ENCODE data around the gene TRPC6. TPM values are rescaled to one million over a fixed set of nuclear protein-coding genes. Genes with fewer than 3 reads are reported as not detected.
A peak's percentile ranks its signal among the peaks of the same experiment; 100 is the strongest.

Gene TRPC6
- total RNA-seq, 1 donor from 2014 or later: 5.6 TPM

- intact Hi-C loops (cut with DNase I): no loop called here
- H3K4me1 ChIP-seq: no peaks in the 10 kb centered on the region
- no peaks in the 10 kb centered on the region for H3K27me3 ChIP-seq
- H3K9me3 ChIP-seq: no peaks in the 10 kb centered on the region
- DNase-seq (ENCODE audit: extremely low spot score in 2 of 2): no peak
- H3K4me3 ChIP-seq: no peak overlapping the region
- H3K27ac ChIP-seq: no peak overlapping the region
- H3K36me3 ChIP-seq: no peaks in the 10 kb centered on the region
- TF ChIP-seq POLR2A (IDR thresholded peaks at IDR 0.05) (no peak), POLR2AphosphoS5 (IDR thresholded peaks at IDR 0.05; ENCODE audit: insufficient read depth in 1 of 2, low read depth in 1 of 2) (no peak)
- TF ChIP-seq, protein P1, sequence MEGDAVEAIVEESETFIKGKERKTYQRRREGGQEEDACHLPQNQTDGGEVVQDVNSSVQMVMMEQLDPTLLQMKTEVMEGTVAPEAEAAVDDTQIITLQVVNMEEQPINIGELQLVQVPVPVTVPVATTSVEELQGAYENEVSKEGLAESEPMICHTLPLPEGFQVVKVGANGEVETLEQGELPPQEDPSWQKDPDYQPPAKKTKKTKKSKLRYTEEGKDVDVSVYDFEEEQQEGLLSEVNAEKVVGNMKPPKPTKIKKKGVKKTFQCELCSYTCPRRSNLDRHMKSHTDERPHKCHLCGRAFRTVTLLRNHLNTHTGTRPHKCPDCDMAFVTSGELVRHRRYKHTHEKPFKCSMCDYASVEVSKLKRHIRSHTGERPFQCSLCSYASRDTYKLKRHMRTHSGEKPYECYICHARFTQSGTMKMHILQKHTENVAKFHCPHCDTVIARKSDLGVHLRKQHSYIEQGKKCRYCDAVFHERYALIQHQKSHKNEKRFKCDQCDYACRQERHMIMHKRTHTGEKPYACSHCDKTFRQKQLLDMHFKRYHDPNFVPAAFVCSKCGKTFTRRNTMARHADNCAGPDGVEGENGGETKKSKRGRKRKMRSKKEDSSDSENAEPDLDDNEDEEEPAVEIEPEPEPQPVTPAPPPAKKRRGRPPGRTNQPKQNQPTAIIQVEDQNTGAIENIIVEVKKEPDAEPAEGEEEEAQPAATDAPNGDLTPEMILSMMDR (IDR thresholded peaks at IDR 0.05): no peak
These were observed 17.1 kb upstream of the TRPC6 start for GRCh38 chr11:101600924-101601323.

DNA sequence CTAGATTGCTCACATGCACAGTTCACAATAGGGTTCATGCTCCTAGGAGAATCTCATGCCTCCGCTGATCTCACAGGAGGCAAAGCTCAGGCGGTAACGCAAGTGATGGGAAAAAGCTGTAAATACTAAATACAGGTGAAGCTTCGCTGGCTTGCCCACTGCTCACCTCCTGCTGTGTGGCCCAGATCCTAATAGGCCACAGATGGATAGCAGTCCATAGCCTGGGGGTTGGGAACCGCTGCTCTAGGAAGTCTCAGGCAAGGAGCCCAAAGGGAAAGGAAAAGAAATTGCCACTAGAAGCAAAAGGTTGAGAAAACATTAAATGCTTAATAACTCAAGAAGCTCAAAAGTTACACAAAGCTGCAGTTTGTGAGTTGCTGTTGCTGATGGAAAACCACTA, 3.2 kb upstream of the TRPC6 start:
- DNase-seq (ENCODE audit: extremely low spot score in 2 of 2): no peak
- Histone ChIP-seq H3K27ac (no peak overlapping the region), H3K4me3 (no peak overlapping the region), H3K36me3 (no peaks in the 10 kb centered on the region), H3K9me3 (no peaks in the 10 kb centered on the region), H3K27me3 (no peaks in the 10 kb centered on the region), H3K4me1 (no peaks in the 10 kb centered on the region)
- TF ChIP-seq, protein P1 (IDR thresholded peaks at IDR 0.05): no peak
- TF ChIP-seq POLR2AphosphoS5 (IDR thresholded peaks at IDR 0.05; ENCODE audit: insufficient read depth in 1 of 2, low read depth in 1 of 2) (no peak), POLR2A (IDR thresholded peaks at IDR 0.05) (no peak)
- intact Hi-C loops (cut with DNase I): no loop called here

DNA sequence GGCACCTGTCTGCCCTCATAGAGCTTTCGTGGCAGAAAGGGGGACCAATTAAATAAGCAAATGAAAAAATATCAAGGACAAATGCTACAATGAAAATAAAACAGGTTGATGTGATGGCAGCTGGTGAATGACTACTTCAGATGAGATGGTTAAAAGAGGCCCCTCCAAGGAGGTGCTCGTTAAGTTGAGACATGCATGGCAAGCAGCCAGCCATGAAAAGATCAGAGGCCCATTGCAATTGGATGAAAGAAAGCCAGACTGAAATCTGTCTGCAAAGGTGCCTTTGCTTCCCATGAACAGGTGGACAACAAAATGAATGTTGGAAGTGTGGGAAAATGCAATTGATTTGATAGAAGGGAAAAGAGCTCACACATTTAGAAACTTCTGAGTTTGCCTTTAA, 848 bp upstream of the TRPC6 start:
- H3K27ac ChIP-seq: peak overlapping the region; percentile 92
- intact Hi-C loops (cut with DNase I): no loop called here
- peaks cover 9% of the 10 kb centered on the region for H3K4me1 ChIP-seq
- no peaks in the 10 kb centered on the region for H3K9me3 ChIP-seq
- TF ChIP-seq POLR2A (IDR thresholded peaks at IDR 0.05) (no peak), POLR2AphosphoS5 (IDR thresholded peaks at IDR 0.05; ENCODE audit: insufficient read depth in 1 of 2, low read depth in 1 of 2) (no peak)
- TF ChIP-seq, protein P1 (IDR thresholded peaks at IDR 0.05): no peak
- no peak overlapping the region for H3K4me3 ChIP-seq
- H3K27me3 ChIP-seq: no peaks in the 10 kb centered on the region
- no peak for DNase-seq (ENCODE audit: extremely low spot score in 2 of 2)
- H3K36me3 ChIP-seq: no peaks in the 10 kb centered on the region

DNA sequence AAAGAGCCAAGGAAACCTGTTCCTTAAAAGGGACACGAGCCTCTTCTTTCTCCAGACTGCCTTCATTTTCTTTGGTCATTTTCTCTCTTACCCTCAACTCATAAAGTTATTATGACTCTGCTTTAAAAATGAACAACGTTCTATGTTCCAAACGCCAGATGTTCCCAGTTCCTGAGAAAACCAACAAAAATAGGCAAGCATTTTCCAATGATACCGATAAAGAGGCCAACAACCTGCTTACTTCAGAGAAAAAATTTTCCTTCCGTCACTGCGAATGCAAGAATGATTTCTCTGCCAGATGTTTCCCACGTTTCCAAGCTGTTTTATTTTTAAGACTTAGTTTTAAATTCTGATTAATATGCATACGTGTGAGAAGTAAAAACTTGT, 315 bp upstream of the TRPC6 start:
- TF ChIP-seq, protein P1 (IDR thresholded peaks at IDR 0.05): no peak
- no peak for TF ChIP-seq POLR2A (IDR thresholded peaks at IDR 0.05)
- no peak for TF ChIP-seq POLR2AphosphoS5 (IDR thresholded peaks at IDR 0.05; ENCODE audit: insufficient read depth in 1 of 2, low read depth in 1 of 2)
- H3K4me3 ChIP-seq: peak overlapping the region; percentile 63 to 82
- no peaks in the 10 kb centered on the region for H3K36me3 ChIP-seq
- peak overlapping the region; percentile 92 for H3K27ac ChIP-seq
- no peaks in the 10 kb centered on the region for H3K9me3 ChIP-seq
- intact Hi-C loops (cut with DNase I): no loop called here
- DNase-seq (ENCODE audit: extremely low spot score in 2 of 2): no peak
- H3K4me1 ChIP-seq: peaks cover 9% of the 10 kb centered on the region
- no peaks in the 10 kb centered on the region for H3K27me3 ChIP-seq

GRCh38 chr11:101582989-101583250, 887 bp downstream of the TRPC6 start:
- no peak for DNase-seq (ENCODE audit: extremely low spot score in 2 of 2)
- TF ChIP-seq, protein P1 (IDR thresholded peaks at IDR 0.05): no peak
- no peak for TF ChIP-seq POLR2A (IDR thresholded peaks at IDR 0.05)
- TF ChIP-seq POLR2AphosphoS5 (IDR thresholded peaks at IDR 0.05; ENCODE audit: insufficient read depth in 1 of 2, low read depth in 1 of 2): no peak
- H3K27ac ChIP-seq: peak overlapping the region; percentile 92
- no peaks in the 10 kb centered on the region for H3K36me3 ChIP-seq
- H3K4me3 ChIP-seq: peak overlapping the region; percentile 63 to 82
- no peaks in the 10 kb centered on the region for H3K9me3 ChIP-seq
- peaks cover 9% of the 10 kb centered on the region for H3K4me1 ChIP-seq
- intact Hi-C loops (cut with DNase I): no loop called here
- H3K27me3 ChIP-seq: no peaks in the 10 kb centered on the region

All from vagina (tissue), 2 donors.